Measurements from ENCODE around the gene MRPL52. TPM values are rescaled to one million over a fixed set of nuclear protein-coding genes. Genes with fewer than 3 reads are reported as not detected.

Gene MRPL52
- total and polyA plus RNA-seq, 10 of the 15 experiments (the other 5 are each of a cell fraction or from before 2014, with no cell fraction given): 51.7 to 541 (median 142) TPM

- TF ChIP-seq REST (IDR thresholded peaks at IDR 0.05; ENCODE audit: low read depth, low read length) (no peak; the same call in 1 of the 2 replicates), CBX3 (IDR thresholded peaks at IDR 0.05; ENCODE audit: borderline replicate concordance, low read depth) (no peak), IRF3 (IDR thresholded peaks at IDR 0.05) (no peak), SMAD1 (IDR thresholded peaks at IDR 0.05; ENCODE audit: low read depth, partially characterized antibody) (no peak), SP1 (IDR thresholded peaks at IDR 0.05; ENCODE audit: low read depth, low read length) (peak; percentile 58), CTCF (IDR thresholded peaks at IDR 0.05 in 2 of 3, conservative IDR thresholded peaks at IDR 0.05 in 1 of 3; ENCODE audit: control insufficient read depth in 2 of 3, extremely low read depth in 1 of 3, insufficient read depth in 1 of 3, low read depth in 3 of 3, low read length in 3 of 3) (no peak), POLR2A (IDR thresholded peaks at IDR 0.05; ENCODE audit: low read depth, low read length) (peak; percentile 67), RCOR1 (conservative IDR thresholded peaks at IDR 0.05; ENCODE audit: low read depth, low read length) (no peak), PAX8 (IDR thresholded peaks at IDR 0.05) (no peak), HCFC1 (IDR thresholded peaks at IDR 0.05; ENCODE audit: low read length) (no peak), NFYB (IDR thresholded peaks at IDR 0.05; ENCODE audit: insufficient read depth, low read depth, low read length) (no peak), KAT2A (conservative IDR thresholded peaks at IDR 0.05; ENCODE audit: control insufficient read depth, low read depth, low read length) (no peak), BACH1 (IDR thresholded peaks at IDR 0.05; ENCODE audit: borderline replicate concordance) (no peak; the same call in 1 of the 2 replicates), WRNIP1 (IDR thresholded peaks at IDR 0.05; ENCODE audit: borderline replicate concordance, low read depth, low read length) (no peak), TCF7 (IDR thresholded peaks at IDR 0.05; ENCODE audit: borderline replicate concordance) (peak; percentile 83), NBN (IDR thresholded peaks at IDR 0.05) (peak; percentile 63), TARDBP (IDR thresholded peaks at IDR 0.05; ENCODE audit: borderline replicate concordance) (no peak), ETV6 (conservative IDR thresholded peaks at IDR 0.05 in 1 of 2, IDR thresholded peaks at IDR 0.05 in 1 of 2; ENCODE audit: borderline replicate concordance in 1 of 2, low read depth in 1 of 2) (peak in 1 of 2 experiments; percentile 67; a peak in 2 of 4 replicates), CHD2 (IDR thresholded peaks at IDR 0.05; ENCODE audit: borderline replicate concordance, low read depth, low read length) (0 out of 2 replicates have a peak, but pooled peaks have one; percentile 49), STAT1 (conservative IDR thresholded peaks at IDR 0.05) (no peak), MTA3 (IDR thresholded peaks at IDR 0.05; ENCODE audit: borderline replicate concordance, low read length) (peak; percentile 68; the same call in 1 of the 2 replicates), ZNF384 (IDR thresholded peaks at IDR 0.05; ENCODE audit: borderline replicate concordance, low read depth, low read length) (no peak), CREM (IDR thresholded peaks at IDR 0.05; ENCODE audit: low read depth) (peak; percentile 84; the same call in 1 of the 2 replicates), SREBF1 (IDR thresholded peaks at IDR 0.05; ENCODE audit: low read length) (no peak), ZNF274 (IDR thresholded peaks at IDR 0.05; ENCODE audit: insufficient read depth, insufficient read length) (no peak), NR2C1 (IDR thresholded peaks at IDR 0.05) (peak; percentile 87), HDGF (IDR thresholded peaks at IDR 0.05) (no peak)
These were observed 33.5 kb upstream of the MRPL52 start (continued) for GRCh38 chr14:22796087-22796707.
